ENCODE data around the gene RNF19B.

RNF19B gene

GRCh38 chr1:32967888-32968568 is 3.4 kb upstream of the RNF19B start:
- no peak for TF ChIP-seq CTCF (IDR thresholded peaks at IDR 0.05; ENCODE audit: extremely low read depth, insufficient read depth, missing control alignments)
- in situ Hi-C loops (cut with MboI; ENCODE audit: low pct_unique_long_range_greater_than_20kb, low sequenced_read_pairs, unreplicated experiment) = no loop called here
- DNase-seq (ENCODE audit: low spot score) = no peak

GRCh38 chr1:32966900-32967299 is 2.3 kb upstream of the RNF19B start:
- DNase-seq (ENCODE audit: low spot score) = no peak
- in situ Hi-C loops (cut with MboI; ENCODE audit: low pct_unique_long_range_greater_than_20kb, low sequenced_read_pairs, unreplicated experiment) = no loop called here
- no peak for TF ChIP-seq CTCF (IDR thresholded peaks at IDR 0.05; ENCODE audit: extremely low read depth, insufficient read depth, missing control alignments)

GRCh38 chr1:32965251-32965747 is 690 bp upstream of the RNF19B start:
- in situ Hi-C loops (cut with MboI; ENCODE audit: low pct_unique_long_range_greater_than_20kb, low sequenced_read_pairs, unreplicated experiment) = no loop called here
- no peak for TF ChIP-seq CTCF (IDR thresholded peaks at IDR 0.05; ENCODE audit: extremely low read depth, insufficient read depth, missing control alignments)
- DNase-seq (ENCODE audit: low spot score) = no peak

- no peak for TF ChIP-seq CTCF (IDR thresholded peaks at IDR 0.05; ENCODE audit: extremely low read depth, insufficient read depth, missing control alignments)
- in situ Hi-C loops (cut with MboI; ENCODE audit: low pct_unique_long_range_greater_than_20kb, low sequenced_read_pairs, unreplicated experiment) = no loop called here
- DNase-seq (ENCODE audit: low spot score) = peak; percentile 72
Measured at GRCh38 chr1:32963746-32964460, 706 bp downstream of the RNF19B start.

GRCh38 chr1:32962248-32962896 is 2.2 kb downstream of the RNF19B start:
- DNase-seq (ENCODE audit: low spot score) = peak; percentile 64
- TF ChIP-seq CTCF (IDR thresholded peaks at IDR 0.05; ENCODE audit: extremely low read depth, insufficient read depth, missing control alignments) = no peak
- in situ Hi-C loops (cut with MboI; ENCODE audit: low pct_unique_long_range_greater_than_20kb, low sequenced_read_pairs, unreplicated experiment) = no loop called here

GRCh38 chr1:32960819-32961355 is 3.7 kb downstream of the RNF19B start:
- DNase-seq (ENCODE audit: low spot score) = no peak
- in situ Hi-C loops (cut with MboI; ENCODE audit: low pct_unique_long_range_greater_than_20kb, low sequenced_read_pairs, unreplicated experiment) = no loop called here

More at GRCh38 chr1:32960819-32961355, 3.7 kb downstream of the RNF19B start:
- no peak for TF ChIP-seq CTCF (IDR thresholded peaks at IDR 0.05; ENCODE audit: extremely low read depth, insufficient read depth, missing control alignments)
